Esophagus muscularis mucosa (tissue), 4 donors: ENCODE data around the gene NUMA1. TPM values are rescaled to one million over a fixed set of nuclear protein-coding genes. Genes with fewer than 3 reads are reported as not detected.

Source experiments
- DNase-seq: peaks from one replicate; pipeline ENCODE4 v3.0.0-alpha.2; 2017; ENCODE audit errors: extremely low spot score
- H3K27ac ChIP-seq, 4 donors: fragments of 200-600 bp; sonication (generic); replicated peaks in 1 of 4; 1 replicate in 3 of 4; 2 replicates in 1 of 4; pipeline ENCODE4 v1.5.1; 2016 to 2019; ENCODE audit warnings: mild to moderate bottlenecking in 1 of 4
- H3K27me3 ChIP-seq, 4 donors: fragments of 200-600 bp; sonication (generic); one replicate each; pipeline versions ENCODE4 v1.5.1 to v1.6.0; 2016 to 2019
- H3K36me3 ChIP-seq, 4 donors: fragments of 200-600 bp; sonication (generic); one replicate each; pipeline ENCODE4 v1.5.1; 2016 to 2019
- H3K4me1 ChIP-seq, 4 donors: fragments of 200-600 bp; sonication (generic); one replicate each; pipeline ENCODE4 v1.5.1; 2016 to 2019
- H3K4me3 ChIP-seq, 4 donors: fragments of 200-600 bp; sonication (generic); 1 replicate in 2 of 4; 2 replicates in 2 of 4; pipeline ENCODE4 v1.5.1; 2016 to 2019; ENCODE audit warnings: mild to moderate bottlenecking in 4 of 4, moderate library complexity in 1 of 4
- H3K9me3 ChIP-seq, 4 donors: fragments of 200-600 bp; sonication (generic); 1 replicate in 3 of 4; 2 replicates in 1 of 4; pipeline ENCODE4 v1.5.1; 2016 to 2019
- CTCF ChIP-seq, 3 experiments: fragments of 200-600 bp in 2 of 3; fragments of 450-650 bp in 1 of 3; sonication (generic) in 2 of 3; IDR thresholded peaks; one replicate each; pipeline ENCODE4 v1.5.1; 2017 to 2019; ENCODE audit warnings: antibody characterized with exemption in 3 of 3, mild to moderate bottlenecking in 2 of 3, moderate library complexity in 1 of 3
- EP300 ChIP-seq: sonication (generic); formaldehyde crosslinking; IDR thresholded peaks from one replicate; pipeline ENCODE4 v1.6.1; 2017; ENCODE audit warnings: antibody characterized with exemption
- POLR2A ChIP-seq: fragments of 450-650 bp; IDR thresholded peaks from one replicate; pipeline ENCODE4 v1.6.1; 2017; ENCODE audit warnings: antibody characterized with exemption, moderate library complexity, mild to moderate bottlenecking, low read depth
- POLR2AphosphoS5 ChIP-seq, 2 donors: sonication (generic); formaldehyde crosslinking; IDR thresholded peaks; one replicate each; pipeline ENCODE4 v1.6.1; 2017; ENCODE audit warnings: antibody characterized with exemption in 2 of 2
- WGBS: methylation state at CpG from one replicate; pipeline ENCODE4 v1.1.5; 2018; 5-methylcytosine and 5-hydroxymethylcytosine counted together
- intact Hi-C: fragments of 100-400 bp; cut with DNase I; formaldehyde crosslinking; loops from one replicate; pipeline ENCODE4 v1.15.1; 2023
- total RNA-seq, 4 donors: library from RNA; depleted of rRNA; stranded (reverse); fragments of >200 nt; gene quantifications; one replicate each; pipeline versions ENCODE4 v1.1.0 to v1.2.1, GENCODE V29; 2016

NUMA1 gene
- total RNA-seq, 4 donors from 2014 or later = 214 to 328 (median 272) TPM

- TF ChIP-seq POLR2A = no peak
- TF ChIP-seq EP300 = no peak
- no peak for TF ChIP-seq POLR2AphosphoS5 (IDR thresholded peaks at IDR 0.05)
- no peak for TF ChIP-seq CTCF (IDR thresholded peaks at IDR 0.05)
- Histone ChIP-seq H3K27me3 (no peaks in the 10 kb centered on the region), H3K4me1 (peaks cover 10 to 32% (median 29%) of the 10 kb centered on the region in 4 donors), H3K4me3 (no peak overlapping the region), H3K27ac (peak overlapping the region in 1 of 4 donors; percentile 78), H3K36me3 (peaks cover 4 to 34% (median 15%) of the 10 kb centered on the region in 4 donors), H3K9me3 (no peaks in the 10 kb centered on the region)
- WGBS = 83% methylated on average over 2 of the region's 2 CpGs
- no peak for DNase-seq
- intact Hi-C loops = no loop called here
Measured at GRCh38 chr11:71986131-71986530, 94.2 kb downstream of the NUMA1 start.

GRCh38 chr11:71979602-71980001, 100.7 kb downstream of the NUMA1 start:
- WGBS = 62% methylated on average over 3 of the region's 3 CpGs
- no peak for DNase-seq
- no peak overlapping the region for H3K27ac ChIP-seq
- H3K9me3 ChIP-seq = no peaks in the 10 kb centered on the region
- H3K4me3 ChIP-seq = no peak overlapping the region
- peaks cover 0 to 28% (median 15%) of the 10 kb centered on the region in 4 donors for H3K36me3 ChIP-seq
- H3K27me3 ChIP-seq = no peaks in the 10 kb centered on the region
- intact Hi-C loops = no loop called here
- TF ChIP-seq EP300 (no peak), POLR2A (no peak), POLR2AphosphoS5 (IDR thresholded peaks at IDR 0.05) (no peak), CTCF (IDR thresholded peaks at IDR 0.05) (no peak)
- H3K4me1 ChIP-seq = peaks cover 0 to 26% (median 13%) of the 10 kb centered on the region in 4 donors

GRCh38 chr11:71979094-71979493, 101.2 kb downstream of the NUMA1 start:
- no peaks in the 10 kb centered on the region for H3K9me3 ChIP-seq
- peaks cover 0 to 27% (median 14%) of the 10 kb centered on the region in 4 donors for H3K36me3 ChIP-seq
- peaks cover 0 to 26% (median 13%) of the 10 kb centered on the region in 4 donors for H3K4me1 ChIP-seq
- TF ChIP-seq POLR2A (no peak), CTCF (IDR thresholded peaks at IDR 0.05) (no peak), EP300 (no peak), POLR2AphosphoS5 (IDR thresholded peaks at IDR 0.05) (no peak)
- intact Hi-C loops = no loop called here
- DNase-seq = no peak
- H3K27ac ChIP-seq = no peak overlapping the region
- WGBS = 94% methylated on average over 4 of the region's 4 CpGs
- H3K27me3 ChIP-seq = no peaks in the 10 kb centered on the region
- H3K4me3 ChIP-seq = no peak overlapping the region

GRCh38 chr11:71977743-71978418, 102.5 kb downstream of the NUMA1 start:
- Histone ChIP-seq H3K27ac (no peak overlapping the region), H3K4me1 (peaks cover 0 to 25% (median 13%) of the 10 kb centered on the region in 4 donors), H3K27me3 (no peaks in the 10 kb centered on the region), H3K4me3 (no peak overlapping the region), H3K9me3 (no peaks in the 10 kb centered on the region), H3K36me3 (peaks cover 0 to 23% (median 8%) of the 10 kb centered on the region in 4 donors)
- intact Hi-C loops = no loop called here
- WGBS = 46% methylated on average over 7 of the region's 7 CpGs
- no peak for DNase-seq
- TF ChIP-seq POLR2A = no peak
- no peak for TF ChIP-seq EP300
- TF ChIP-seq CTCF (IDR thresholded peaks at IDR 0.05) = peak; percentile 64 to 81 (median 72)
- TF ChIP-seq POLR2AphosphoS5 (IDR thresholded peaks at IDR 0.05) = no peak
